DMS53 treated with DMSO at 0.1 percent for 48 hours (cell line): ENCODE measurements around the gene TPT1.
"Not testable (repeated sequence)": the region's sequence is repeated elsewhere in the genome, so short reads cannot be mapped to it uniquely, and the experiment has no call there.

Source experiments
- DNase-seq: peaks from one replicate; lab custom pipeline; 2025; ENCODE audit not compliant: unreplicated experiment; lab: John Stamatoyannopoulos, UW

TPT1 gene

GRCh38 chr13:45341034-45341798 is at the start of gene TPT1:
Gene TPT1, minus strand, starts transcription at chr13:45341183. Its CDS starts 114 bp downstream, at chr13:45341069.
- DNase-seq = peak; percentile 94

GRCh38 chr13:45390348-45390747 is 49.4 kb upstream of the TPT1 start:
- DNase-seq = not testable (repeated sequence)

DNA sequence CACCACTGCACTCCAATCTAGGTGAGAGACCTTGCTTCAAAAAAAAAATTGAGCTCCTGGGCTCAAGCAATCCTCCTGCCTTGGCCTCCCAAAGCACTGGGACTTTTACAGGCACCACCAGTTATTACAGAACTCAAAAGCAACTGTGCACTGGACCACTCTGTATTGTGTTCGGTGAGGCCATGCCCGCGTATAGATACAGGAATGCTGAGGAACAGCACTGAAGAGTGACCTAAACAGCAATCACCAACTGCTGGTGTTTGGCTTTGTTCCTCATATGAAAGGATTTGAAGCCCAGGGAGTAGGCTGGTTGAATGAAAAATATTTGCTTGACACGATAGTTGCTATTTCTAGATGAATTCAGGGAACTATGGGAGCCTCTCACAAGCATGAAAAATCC is 47.7 kb upstream of the TPT1 start:
- no peak for DNase-seq

GRCh38 chr13:45386892-45387575 is 46.1 kb upstream of the TPT1 start:
- DNase-seq = not testable (repeated sequence)

GRCh38 chr13:45385907-45386553 is 45.0 kb upstream of the TPT1 start:
- no peak for DNase-seq

- DNase-seq = no peak
Observed at GRCh38 chr13:45385320-45385719, 44.3 kb upstream of the TPT1 start.

- no peak for DNase-seq
Observed at GRCh38 chr13:45384474-45385174, 43.6 kb upstream of the TPT1 start.

- not testable (repeated sequence) for DNase-seq
Observed at GRCh38 chr13:45382739-45383138, 41.8 kb upstream of the TPT1 start.

- DNase-seq = no peak
Observed at GRCh38 chr13:45381196-45381595, 40.2 kb upstream of the TPT1 start.

DNA sequence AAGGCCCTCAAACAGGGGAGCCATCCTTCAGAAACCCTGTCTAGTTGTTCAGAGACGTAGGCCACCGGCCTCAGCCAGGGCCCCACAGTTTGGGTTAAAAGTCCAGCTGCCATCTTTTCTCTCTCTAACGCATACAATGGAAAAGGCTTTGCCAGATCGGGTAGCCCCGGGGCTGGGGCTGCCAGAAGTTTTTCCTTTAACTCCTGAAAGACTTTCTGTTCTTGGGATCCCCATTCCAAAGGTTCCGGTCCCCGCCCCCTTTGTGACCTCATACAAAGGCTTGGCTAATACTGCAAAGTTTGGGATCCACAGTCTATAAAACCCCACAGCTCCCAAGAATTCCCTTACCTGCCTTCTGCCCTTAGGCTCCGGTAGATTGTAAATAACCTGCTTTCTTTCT is 39.7 kb upstream of the TPT1 start:
- DNase-seq = not testable (repeated sequence)

DNA sequence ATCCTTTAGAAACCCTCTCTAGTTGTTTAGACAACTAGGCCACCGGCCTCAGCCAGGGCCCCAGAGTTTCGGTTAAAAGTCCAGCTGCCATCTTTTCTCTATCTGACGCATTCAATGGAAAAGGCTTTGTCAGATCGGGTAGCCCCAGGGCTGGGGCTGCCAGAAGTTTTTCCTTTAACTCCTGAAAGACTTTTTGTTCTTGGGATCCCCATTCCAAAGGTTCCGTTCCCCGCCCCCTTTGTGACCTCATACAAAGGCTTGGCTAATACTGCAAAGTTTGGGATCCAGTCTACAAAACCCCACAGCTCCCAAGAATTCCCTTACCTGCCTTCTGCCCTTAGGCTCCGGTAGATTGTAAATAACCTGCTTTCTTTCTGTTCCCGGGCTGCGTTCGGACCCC is 38.5 kb upstream of the TPT1 start:
- DNase-seq = not testable (repeated sequence)

DNA sequence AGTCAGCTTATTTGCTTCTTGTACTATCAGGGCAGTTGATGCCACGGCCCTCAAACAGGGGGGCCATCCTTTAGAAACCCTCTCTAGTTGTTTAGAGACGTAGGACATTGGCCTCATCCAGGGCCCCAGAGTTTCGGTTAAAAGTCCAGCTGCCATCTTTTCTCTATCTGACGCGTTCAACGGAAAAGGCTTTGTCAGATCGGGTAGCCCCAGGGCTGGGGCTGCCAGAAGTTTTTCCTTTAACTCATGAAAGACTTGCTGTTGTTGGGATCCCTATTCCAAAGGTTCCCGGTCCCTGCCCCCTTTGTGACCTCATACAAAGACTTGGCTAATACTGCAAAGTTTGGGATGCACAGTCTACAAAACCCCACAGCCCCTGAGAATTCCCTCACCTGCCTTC is 37.8 kb upstream of the TPT1 start:
- DNase-seq = not testable (repeated sequence)

DNA sequence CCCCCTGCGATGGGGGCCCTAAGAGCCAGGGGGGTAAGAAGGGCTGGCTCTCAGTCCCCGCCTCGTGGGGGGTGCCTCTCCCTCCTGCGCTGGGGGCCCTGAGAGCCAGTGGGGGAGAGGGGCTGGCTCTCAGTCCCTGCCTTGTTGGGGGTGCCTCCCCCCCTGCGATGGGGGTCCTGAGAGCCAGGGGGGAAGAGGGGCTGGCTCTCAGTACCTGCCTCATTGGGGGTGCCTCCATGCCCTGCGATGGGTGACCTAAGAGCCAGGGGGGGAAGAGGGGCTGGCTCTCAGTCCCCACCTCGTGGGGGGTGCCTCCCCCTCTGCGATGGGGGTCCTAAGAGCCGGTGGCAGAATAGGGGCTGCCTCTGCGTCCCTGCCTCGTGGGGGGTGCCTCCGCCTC is 36.3 kb upstream of the TPT1 start:
- not testable (repeated sequence) for DNase-seq

GRCh38 chr13:45376651-45377050 is 35.7 kb upstream of the TPT1 start:
- not testable (repeated sequence) for DNase-seq

- no peak for DNase-seq
Observed at GRCh38 chr13:45374917-45375316, 33.9 kb upstream of the TPT1 start.

DNA sequence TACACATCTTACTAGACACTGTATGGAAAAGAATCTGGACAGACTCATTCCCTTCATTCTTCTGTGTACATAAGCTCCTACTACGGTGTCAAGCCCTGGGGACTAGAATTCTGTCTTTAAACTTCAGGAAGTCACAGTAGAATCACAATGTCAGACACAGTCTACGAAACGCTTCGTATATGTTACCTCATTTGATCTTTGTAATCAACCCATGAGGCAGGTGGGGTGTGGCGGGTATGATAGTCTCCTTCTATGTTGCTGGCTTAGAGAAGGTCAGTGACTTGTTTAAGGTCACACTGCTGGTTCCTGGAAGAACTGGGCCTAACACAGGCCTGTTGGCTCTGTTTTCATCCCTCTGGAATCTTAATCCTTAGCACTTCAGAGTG is 32.2 kb upstream of the TPT1 start:
- no peak for DNase-seq

DNA sequence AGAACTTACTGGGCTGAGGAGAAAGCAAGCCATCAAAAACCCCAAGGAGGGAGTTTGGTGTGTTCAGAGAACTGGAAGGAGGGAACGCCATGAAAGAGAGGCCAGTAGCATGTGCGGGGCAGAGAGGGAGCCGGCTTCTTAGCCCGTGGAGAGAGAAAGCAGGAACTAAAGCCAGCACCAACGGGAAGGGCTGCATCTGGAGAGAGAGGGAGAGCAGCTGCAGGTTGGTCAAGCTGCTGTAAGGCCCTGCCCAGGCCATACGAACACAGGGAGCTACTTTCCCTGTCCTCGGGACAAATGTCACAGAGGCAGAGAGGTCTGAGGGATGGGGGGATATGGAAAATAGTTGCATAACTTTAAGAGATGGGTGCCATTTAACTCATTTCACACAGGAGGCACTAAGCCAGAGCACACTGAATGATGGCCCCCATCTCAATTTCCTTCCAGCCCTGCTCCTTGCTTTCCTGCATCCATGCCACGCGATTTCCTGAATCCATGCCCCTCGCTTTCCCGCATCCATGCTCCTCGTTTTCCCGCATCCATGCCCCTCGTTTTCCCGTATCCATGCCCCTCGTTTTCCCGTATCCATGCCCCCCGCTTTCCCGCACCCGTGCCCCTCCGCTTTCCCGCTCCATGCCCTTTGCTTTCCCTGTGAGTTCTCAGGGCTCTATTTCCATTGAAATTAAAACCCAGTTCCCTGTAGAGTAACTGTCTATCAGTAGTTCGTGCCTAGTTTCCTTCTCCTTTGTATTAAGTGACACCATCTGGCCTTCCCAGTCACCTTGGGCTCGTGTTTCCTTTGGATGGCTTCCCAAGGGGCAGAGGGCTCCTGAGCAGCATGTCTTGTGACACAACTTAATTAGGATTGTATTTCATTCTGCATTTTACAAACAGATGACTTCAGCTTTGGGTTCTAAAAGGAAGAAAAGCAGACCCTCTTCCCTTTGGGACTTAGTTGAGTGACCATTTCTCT is 31.5 kb upstream of the TPT1 start:
- DNase-seq = no peak

DNA sequence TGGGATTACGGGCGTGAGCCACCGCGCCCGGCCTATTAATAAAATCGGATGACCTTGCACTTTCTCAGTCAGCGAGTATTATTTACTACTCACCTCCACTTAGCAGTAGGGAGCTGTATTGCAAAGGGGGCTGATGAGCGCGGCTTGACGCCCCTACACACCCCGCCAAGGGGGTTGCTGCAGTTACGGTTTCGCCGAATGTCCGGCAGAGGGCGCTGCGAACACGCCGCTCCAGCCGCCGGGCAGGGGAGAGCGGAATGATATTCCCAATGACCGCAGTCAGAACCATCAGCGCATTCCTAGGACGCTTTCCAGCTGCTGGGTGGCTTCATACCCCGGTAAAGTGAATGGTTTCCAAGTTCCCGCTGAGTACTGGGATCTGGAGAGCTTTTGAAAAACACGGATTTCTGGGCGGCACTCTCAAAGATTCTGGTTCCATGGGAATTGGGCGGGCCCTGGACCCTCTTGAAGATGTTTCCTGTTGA is 30.0 kb upstream of the TPT1 start:
- peak; percentile 29 for DNase-seq

DNA sequence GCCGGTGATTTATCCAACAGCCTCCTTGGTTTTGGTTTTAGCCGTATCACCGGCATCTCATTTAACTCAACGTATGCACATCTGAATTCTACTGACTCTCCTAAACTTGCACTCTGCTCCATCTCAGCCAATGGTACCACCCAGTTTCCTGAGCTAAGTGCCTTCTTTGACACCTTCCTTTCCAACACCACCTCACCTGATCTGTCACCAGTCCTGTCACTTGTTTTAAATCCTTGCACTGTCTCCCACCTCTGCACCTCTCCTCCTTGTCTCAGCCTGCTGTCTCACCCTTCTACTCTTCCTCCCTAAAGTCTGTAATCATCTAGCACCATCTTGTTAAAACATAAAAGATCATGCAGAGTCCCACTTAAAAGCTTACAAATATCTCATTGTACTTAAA is 28.1 kb upstream of the TPT1 start:
- no peak for DNase-seq

- DNase-seq = no peak
Observed at GRCh38 chr13:45368571-45368970, 27.6 kb upstream of the TPT1 start.
